Hepatocyte (in vitro differentiated cells): Measurements from ENCODE around the gene PIAS4.

Source experiments
- CTCF ChIP-seq: fragments of 200-600 bp; sonication (generic); IDR thresholded peaks from 2 replicates; pipeline ENCODE4 v1.5.1; 2016; ENCODE audit warnings: antibody characterized with exemption, mild to moderate bottlenecking; ENCODE audit not compliant: poor library complexity
- EZH2 ChIP-seq: fragments of 200-600 bp; sonication (generic); IDR thresholded peaks from 2 replicates; pipeline ENCODE4 v1.6.1; 2016; ENCODE audit warnings: antibody characterized with exemption, mild to moderate bottlenecking, borderline replicate concordance

GRCh38 chr19:3983542-3983914 lies 24.0 kb upstream of the PIAS4 start:
- TF ChIP-seq CTCF (no peak), EZH2 (no peak)
